PC-9 (cell line): ENCODE data around the gene CMPK2. TPM values are rescaled to one million over a fixed set of nuclear protein-coding genes. Genes with fewer than 3 reads are reported as not detected.

Experiments used
- BruUV-seq: library from RNA; stranded (reverse); fragments of 400-500 nt; replicated peaks from 2 replicates; lab custom pipeline; 2021; lab: Mats Ljungman, UMichigan
- CTCF ChIA-PET: fragments of 300-600 bp; sonication (Branson Sonifier 250); formaldehyde crosslinking; loops from one replicate; lab custom pipeline; 2022; ENCODE audit warnings: antibody characterized with exemption; lab: Charles Lee
- POLR2A ChIA-PET: fragments of 300-600 bp; sonication (Branson Sonifier 250); formaldehyde crosslinking; loops from one replicate; lab custom pipeline; 2022; ENCODE audit warnings: antibody characterized with exemption; ENCODE audit not compliant: unreplicated experiment; lab: Charles Lee
- DNase-seq, 2 experiments: peaks; one replicate each; pipeline versions ENCODE4 v3.0.0 to v3.0.0-alpha.2; 2015 to 2022; ENCODE audit warnings: mixed read lengths in 1 of 2
- H2AFZ ChIP-seq: fragments of 200-600 bp; sonication (generic); 2 replicates; pipeline ENCODE4 v1.8.1; 2017; ENCODE audit warnings: antibody characterized with exemption
- H3F3A ChIP-seq: fragments of 200-600 bp; sonication (generic); 2 replicates; pipeline ENCODE4 v1.8.1; 2017; ENCODE audit warnings: antibody characterized with exemption, mild to moderate bottlenecking, low read depth; ENCODE audit not compliant: insufficient read depth
- H3K27ac ChIP-seq: fragments of 200-600 bp; sonication (generic); 2 replicates; pipeline ENCODE4 v1.6.1; 2016; ENCODE audit warnings: mixed run types
- H3K27me3 ChIP-seq: fragments of 200-600 bp; sonication (generic); 2 replicates; pipeline ENCODE4 v1.6.1; 2016; ENCODE audit warnings: low read depth, mixed run types; ENCODE audit not compliant: insufficient read depth
- H3K36me3 ChIP-seq: fragments of 200-600 bp; sonication (generic); 2 replicates; pipeline ENCODE4 v1.6.1; 2016; ENCODE audit warnings: low read depth, mixed run types
- H3K4me1 ChIP-seq: fragments of 200-600 bp; sonication (generic); replicated peaks from 2 replicates; pipeline ENCODE4 v1.6.1; 2016; ENCODE audit warnings: mixed run types; ENCODE audit not compliant: insufficient read depth
- H3K4me2 ChIP-seq: fragments of 200-600 bp; sonication (generic); 2 replicates; pipeline ENCODE4 v1.6.1; 2017; ENCODE audit warnings: mixed run types
- H3K4me3 ChIP-seq: fragments of 200-600 bp; sonication (generic); 2 replicates; pipeline ENCODE4 v1.6.1; 2016; ENCODE audit warnings: mixed run types
- H3K79me2 ChIP-seq: fragments of 200-600 bp; sonication (generic); 2 replicates; pipeline ENCODE4 v1.6.1; 2017; ENCODE audit warnings: low read depth, mixed run types
- H3K9me2 ChIP-seq: fragments of 200-600 bp; sonication (generic); 2 replicates; pipeline ENCODE4 v1.8.1; 2017; ENCODE audit warnings: mild to moderate bottlenecking; ENCODE audit not compliant: insufficient read depth
- H3K9me3 ChIP-seq: fragments of 200-600 bp; sonication (generic); 2 replicates; pipeline ENCODE4 v1.8.1; 2016; ENCODE audit warnings: low read depth; ENCODE audit not compliant: insufficient read depth
- H4K20me1 ChIP-seq: fragments of 200-600 bp; sonication (generic); 2 replicates; pipeline ENCODE4 v1.8.1; 2017; ENCODE audit not compliant: insufficient read depth
- EZH2 ChIP-seq: fragments of 200-600 bp; sonication (generic); IDR thresholded peaks from 2 replicates; pipeline ENCODE4 v1.8.0; 2017; ENCODE audit warnings: antibody characterized with exemption, low read depth
- intact Hi-C: fragments of 100-400 bp; cut with micrococcal nuclease; formaldehyde crosslinking; loops from one replicate; pipeline ENCODE4 v1.10.0; 2022; ENCODE audit not compliant: unreplicated experiment
- total RNA-seq: library from RNA; stranded (reverse); gene quantifications from 2 replicates; pipeline ENCODE4 v1.2.3, GENCODE V29; 2021
- TF ChIP-seq, protein P1 (sequence below): fragments of 200-600 bp; sonication (generic); conservative IDR thresholded peaks from 2 replicates; pipeline ENCODE4 v1.6.1; 2017; ENCODE audit warnings: mixed run types, antibody characterized with exemption, mild to moderate bottlenecking, moderate library complexity

CMPK2 gene
- total RNA-seq, 1 experiment from 2014 or later, result not detected

DNA sequence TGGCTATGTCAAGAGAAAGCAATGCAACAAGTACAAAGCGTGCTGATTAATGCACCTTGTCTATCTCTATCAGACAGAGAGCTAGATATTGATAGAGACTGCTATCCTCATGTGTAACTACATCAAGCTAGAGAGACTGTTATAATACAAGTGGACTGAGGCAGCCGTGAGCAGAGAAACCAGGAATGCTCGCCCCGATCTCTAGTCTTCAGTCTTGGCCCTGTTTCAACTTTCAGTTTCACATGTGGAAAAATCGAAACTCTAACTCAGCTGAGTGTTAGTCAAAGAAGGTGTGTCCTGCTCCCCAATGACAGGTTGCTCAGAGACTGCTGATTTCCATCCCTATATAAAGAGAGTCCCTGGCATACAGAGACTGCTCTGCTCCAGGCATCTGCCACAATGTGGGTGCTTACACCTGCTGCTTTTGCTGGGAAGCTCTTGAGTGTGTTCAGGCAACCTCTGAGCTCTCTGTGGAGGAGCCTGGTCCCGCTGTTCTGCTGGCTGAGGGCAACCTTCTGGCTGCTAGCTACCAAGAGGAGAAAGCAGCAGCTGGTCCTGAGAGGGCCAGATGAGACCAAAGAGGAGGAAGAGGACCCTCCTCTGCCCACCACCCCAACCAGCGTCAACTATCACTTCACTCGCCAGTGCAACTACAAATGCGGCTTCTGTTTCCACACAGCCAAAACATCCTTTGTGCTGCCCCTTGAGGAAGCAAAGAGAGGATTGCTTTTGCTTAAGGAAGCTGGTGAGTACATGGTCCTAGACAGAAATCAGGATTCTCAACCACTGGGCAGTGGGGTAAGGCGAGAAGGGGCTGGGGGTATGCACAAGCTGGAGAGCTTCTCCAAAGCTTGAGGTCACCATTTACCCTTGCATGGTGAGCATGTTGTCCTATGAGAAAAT is 11.9 kb upstream of the CMPK2 start, which contains the start of gene RSAD2:
Gene RSAD2 (plus strand): TSS at position 376 of the 903 bp plus-strand sequence. CDS start 24 bp downstream, at position 400.
- Histone ChIP-seq H3K9me2 (no peaks in the 10 kb centered on the region), H3K79me2 (no peaks in the 10 kb centered on the region), H3K27me3 (peaks cover 14% of the 10 kb centered on the region; the same call in 1 of the 2 replicates), H4K20me1 (no peaks in the 10 kb centered on the region), H3K27ac (no peak within 1 kb of the TSS), H3F3A (no peaks in the 10 kb centered on the region), H3K36me3 (no peaks in the 10 kb centered on the region), H3K9me3 (no peaks in the 10 kb centered on the region), H3K4me3 (peak within 1 kb of the TSS; percentile 34; the same call in 1 of the 2 replicates), H2AFZ (no peak within 1 kb of the TSS), H3K4me2 (peak within 1 kb of the TSS; percentile 64), H3K4me1 (no peaks in the 10 kb centered on the region)
- ChIA-PET POLR2A (no interaction called here), CTCF (no interaction called here)
- intact Hi-C loops, result no loop called here
- no peak for TF ChIP-seq EZH2
- TF ChIP-seq, protein P1, sequence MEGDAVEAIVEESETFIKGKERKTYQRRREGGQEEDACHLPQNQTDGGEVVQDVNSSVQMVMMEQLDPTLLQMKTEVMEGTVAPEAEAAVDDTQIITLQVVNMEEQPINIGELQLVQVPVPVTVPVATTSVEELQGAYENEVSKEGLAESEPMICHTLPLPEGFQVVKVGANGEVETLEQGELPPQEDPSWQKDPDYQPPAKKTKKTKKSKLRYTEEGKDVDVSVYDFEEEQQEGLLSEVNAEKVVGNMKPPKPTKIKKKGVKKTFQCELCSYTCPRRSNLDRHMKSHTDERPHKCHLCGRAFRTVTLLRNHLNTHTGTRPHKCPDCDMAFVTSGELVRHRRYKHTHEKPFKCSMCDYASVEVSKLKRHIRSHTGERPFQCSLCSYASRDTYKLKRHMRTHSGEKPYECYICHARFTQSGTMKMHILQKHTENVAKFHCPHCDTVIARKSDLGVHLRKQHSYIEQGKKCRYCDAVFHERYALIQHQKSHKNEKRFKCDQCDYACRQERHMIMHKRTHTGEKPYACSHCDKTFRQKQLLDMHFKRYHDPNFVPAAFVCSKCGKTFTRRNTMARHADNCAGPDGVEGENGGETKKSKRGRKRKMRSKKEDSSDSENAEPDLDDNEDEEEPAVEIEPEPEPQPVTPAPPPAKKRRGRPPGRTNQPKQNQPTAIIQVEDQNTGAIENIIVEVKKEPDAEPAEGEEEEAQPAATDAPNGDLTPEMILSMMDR, result no peak
- DNase-seq, result no peak
- BruUV-seq, result no TSS peak

DNA sequence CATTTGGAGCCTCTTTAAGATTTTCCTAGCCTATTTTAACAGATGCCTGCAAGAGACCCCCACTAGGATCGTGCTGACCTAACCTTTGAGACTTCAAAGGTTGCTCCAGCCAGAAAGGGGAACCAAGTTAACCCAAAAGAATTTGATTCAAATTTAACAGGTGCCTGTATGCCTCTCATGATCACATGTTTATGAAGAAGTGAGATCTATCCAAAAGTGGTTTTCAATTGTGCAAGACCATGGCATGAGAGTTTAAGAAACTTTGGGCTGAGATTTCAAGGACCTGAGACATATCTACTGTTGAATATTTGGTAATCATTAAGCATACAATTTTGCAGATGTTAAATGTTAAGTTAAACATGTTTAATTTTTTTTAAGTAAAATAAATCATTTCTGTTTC is 10.6 kb upstream of the CMPK2 start:
- Histone ChIP-seq H3K4me3 (no peak overlapping the region), H3K36me3 (no peaks in the 10 kb centered on the region), H3F3A (no peaks in the 10 kb centered on the region), H3K27ac (no peak overlapping the region), H3K4me2 (no peak overlapping the region), H2AFZ (no peak overlapping the region), H3K4me1 (no peaks in the 10 kb centered on the region), H3K9me2 (no peaks in the 10 kb centered on the region), H3K79me2 (no peaks in the 10 kb centered on the region), H3K9me3 (no peaks in the 10 kb centered on the region), H3K27me3 (peaks cover 14% of the 10 kb centered on the region; the same call in 1 of the 2 replicates), H4K20me1 (no peaks in the 10 kb centered on the region)
- CTCF ChIA-PET, result no interaction called here
- POLR2A ChIA-PET, result no interaction called here
- TF ChIP-seq, protein P1, result no peak
- TF ChIP-seq EZH2, result no peak
- DNase-seq, result no peak
- BruUV-seq, result no TSS peak
- intact Hi-C loops, result no loop called here

DNA sequence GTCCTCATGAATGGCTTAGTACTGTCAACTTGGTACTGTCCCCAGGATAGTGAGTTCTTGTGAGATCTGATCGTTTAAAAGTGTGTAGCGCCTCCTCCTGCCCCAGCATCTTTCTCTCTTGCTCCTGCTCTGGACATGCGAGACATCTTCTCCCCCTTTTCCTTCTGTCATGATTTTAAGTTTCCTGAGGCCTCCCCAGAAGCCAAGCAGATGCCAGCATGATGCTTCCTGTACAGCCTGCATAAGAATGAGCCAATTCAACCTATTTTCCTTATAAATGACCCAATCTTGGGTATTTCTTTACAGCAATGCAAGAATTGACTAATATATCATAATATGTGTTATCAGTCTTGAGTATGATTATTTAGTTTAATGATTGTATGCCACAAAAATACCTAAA is 8.3 kb upstream of the CMPK2 start:
- Histone ChIP-seq H3K27ac (no peak overlapping the region), H3K4me2 (no peak overlapping the region), H3K4me3 (no peak overlapping the region), H4K20me1 (no peaks in the 10 kb centered on the region), H2AFZ (no peak overlapping the region), H3K9me2 (no peaks in the 10 kb centered on the region), H3K36me3 (no peaks in the 10 kb centered on the region), H3F3A (no peaks in the 10 kb centered on the region), H3K79me2 (no peaks in the 10 kb centered on the region), H3K4me1 (no peaks in the 10 kb centered on the region), H3K9me3 (no peaks in the 10 kb centered on the region), H3K27me3 (peaks cover 7% of the 10 kb centered on the region; the same call in 1 of the 2 replicates)
- no peak for DNase-seq
- intact Hi-C loops, result no loop called here
- TF ChIP-seq, protein P1, result no peak
- TF ChIP-seq EZH2, result no peak
- ChIA-PET CTCF (no interaction called here), POLR2A (no interaction called here)
- no TSS peak for BruUV-seq
